Measurements from ENCODE around the gene PCSK5.

DNA sequence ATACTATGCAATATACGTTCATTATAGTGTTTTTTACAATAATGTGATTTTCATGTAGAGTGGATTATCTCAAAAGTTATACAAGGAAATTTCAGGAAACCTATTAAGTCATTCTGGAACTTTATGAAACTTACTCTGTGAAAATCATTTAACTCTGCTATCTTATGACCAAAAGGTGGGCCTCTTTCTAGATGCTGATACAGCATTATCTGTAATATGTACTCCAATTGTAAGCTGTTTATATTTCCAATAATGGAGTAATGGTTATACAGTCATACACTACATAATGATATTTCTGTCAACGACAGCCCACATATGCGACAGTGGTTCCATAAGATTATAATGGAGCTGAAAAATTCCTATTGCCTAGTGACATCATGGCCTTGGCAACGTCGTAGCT lies 18.8 kb upstream of the PCSK5 start:
- TF ChIP-seq POLR2AphosphoS5 (IDR thresholded peaks at IDR 0.05) (no peak), POLR2A (IDR thresholded peaks at IDR 0.05) (no peak)
- TF ChIP-seq, protein P1, sequence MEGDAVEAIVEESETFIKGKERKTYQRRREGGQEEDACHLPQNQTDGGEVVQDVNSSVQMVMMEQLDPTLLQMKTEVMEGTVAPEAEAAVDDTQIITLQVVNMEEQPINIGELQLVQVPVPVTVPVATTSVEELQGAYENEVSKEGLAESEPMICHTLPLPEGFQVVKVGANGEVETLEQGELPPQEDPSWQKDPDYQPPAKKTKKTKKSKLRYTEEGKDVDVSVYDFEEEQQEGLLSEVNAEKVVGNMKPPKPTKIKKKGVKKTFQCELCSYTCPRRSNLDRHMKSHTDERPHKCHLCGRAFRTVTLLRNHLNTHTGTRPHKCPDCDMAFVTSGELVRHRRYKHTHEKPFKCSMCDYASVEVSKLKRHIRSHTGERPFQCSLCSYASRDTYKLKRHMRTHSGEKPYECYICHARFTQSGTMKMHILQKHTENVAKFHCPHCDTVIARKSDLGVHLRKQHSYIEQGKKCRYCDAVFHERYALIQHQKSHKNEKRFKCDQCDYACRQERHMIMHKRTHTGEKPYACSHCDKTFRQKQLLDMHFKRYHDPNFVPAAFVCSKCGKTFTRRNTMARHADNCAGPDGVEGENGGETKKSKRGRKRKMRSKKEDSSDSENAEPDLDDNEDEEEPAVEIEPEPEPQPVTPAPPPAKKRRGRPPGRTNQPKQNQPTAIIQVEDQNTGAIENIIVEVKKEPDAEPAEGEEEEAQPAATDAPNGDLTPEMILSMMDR (IDR thresholded peaks at IDR 0.05), result no peak

Data from prostate gland (tissue), 2 donors.